PC-9 (cell line): Measurements from ENCODE around the gene CCL22.

Experiments used
- CTCF ChIP-seq: fragments of 200-600 bp; sonication (generic); conservative IDR thresholded peaks from 2 replicates; pipeline ENCODE4 v1.6.1; 2017; ENCODE audit warnings: mixed run types, antibody characterized with exemption, mild to moderate bottlenecking, moderate library complexity
- EZH2 ChIP-seq: fragments of 200-600 bp; sonication (generic); IDR thresholded peaks from 2 replicates; pipeline ENCODE4 v1.8.0; 2017; ENCODE audit warnings: antibody characterized with exemption, low read depth

GRCh38 chr16:57358527-57359095 is at the start of gene CCL22:
- TF ChIP-seq CTCF (no peak), EZH2 (no peak)
